ENCODE measurements around the gene GPAM. TPM values are rescaled to one million over a fixed set of nuclear protein-coding genes. Genes with fewer than 3 reads are reported as not detected.

The GPAM gene
- total and polyA plus RNA-seq, 3 donors from 2014 or later: 25.1 to 37.6 (median 36.7) TPM

DNA sequence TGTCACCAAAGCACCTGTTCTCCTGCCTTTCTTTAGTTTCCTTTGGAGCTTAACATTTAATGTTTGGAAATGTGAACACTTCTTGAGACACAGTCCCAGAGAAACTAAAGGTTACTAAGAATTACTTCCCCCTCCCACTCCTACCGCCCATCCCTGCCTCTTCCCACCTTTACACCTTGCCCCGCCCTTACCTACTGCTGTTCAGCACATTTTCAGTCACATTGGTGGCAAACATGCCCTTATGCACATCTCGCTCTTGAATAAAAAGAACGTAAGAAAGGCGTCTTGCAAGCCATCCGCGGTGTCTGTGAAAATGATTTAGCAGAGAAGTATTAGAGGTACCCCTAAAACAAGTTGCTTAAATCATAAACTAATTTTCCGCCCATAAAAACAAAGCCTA is 8.2 kb downstream of the GPAM start:
- intact Hi-C loops (cut with DNase I; ENCODE audit: low total_unique reads): no loop called here
- Histone ChIP-seq H3K9me3 (no peaks in the 10 kb centered on the region), H3K36me3 (ENCODE audit: low read depth, missing control alignments) (no peaks in the 10 kb centered on the region), H3K4me1 (no peaks in the 10 kb centered on the region), H3K4me3 (no peak overlapping the region), H3K27ac (no peak overlapping the region), H3K27me3 (no peaks in the 10 kb centered on the region)
- no peak for DNase-seq
- no peak for TF ChIP-seq CTCF (IDR thresholded peaks at IDR 0.05)
- TF ChIP-seq POLR2A (IDR thresholded peaks at IDR 0.05): no peak
- WGBS, 2 donors: 92 to 97% methylated on average over 8 of the region's 8 CpGs

DNA sequence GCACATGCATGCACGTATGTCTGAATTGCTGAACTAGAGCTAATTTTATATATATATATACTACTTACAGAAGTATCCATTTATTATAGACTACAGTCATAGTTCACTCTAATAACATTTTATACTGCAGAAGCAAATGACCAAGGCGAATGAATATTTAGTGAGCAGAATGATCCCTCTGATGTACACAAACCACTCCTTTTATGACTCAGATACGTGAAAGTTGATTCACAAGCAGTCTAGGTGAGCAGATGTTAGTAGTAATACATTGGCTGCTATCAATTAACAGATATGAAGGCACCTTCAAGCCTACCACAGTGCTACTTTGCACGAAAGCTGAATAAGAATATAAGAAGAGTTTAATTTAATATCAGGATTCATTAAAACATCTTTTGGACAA is 10.4 kb downstream of the GPAM start:
- WGBS, 2 donors: 95 to 96% methylated on average over 4 of the region's 4 CpGs
- no peak for TF ChIP-seq POLR2A (IDR thresholded peaks at IDR 0.05)
- no peak for TF ChIP-seq CTCF (IDR thresholded peaks at IDR 0.05)

DNA sequence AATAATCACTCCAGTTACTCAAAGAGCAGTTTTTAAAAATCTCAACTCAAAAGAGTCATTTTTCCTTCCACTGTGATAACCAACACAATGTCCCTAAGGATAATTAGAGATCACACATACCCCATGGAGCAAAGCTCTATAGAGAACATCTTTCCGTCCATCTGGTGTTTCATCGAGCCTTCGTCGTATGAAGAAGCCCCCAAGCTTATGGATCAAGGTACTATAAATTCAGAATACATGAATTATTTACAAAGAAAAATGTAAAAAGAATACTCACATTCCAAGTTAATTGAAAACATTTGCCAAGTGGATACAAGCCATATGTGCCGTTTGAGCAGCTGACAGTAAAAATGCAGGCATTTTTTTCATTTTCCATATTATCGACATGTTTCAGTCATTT is 14.8 kb downstream of the GPAM start:
- Histone ChIP-seq H3K4me1 (no peaks in the 10 kb centered on the region), H3K27me3 (no peaks in the 10 kb centered on the region), H3K9me3 (no peaks in the 10 kb centered on the region), H3K27ac (no peak overlapping the region), H3K36me3 (ENCODE audit: low read depth, missing control alignments) (no peaks in the 10 kb centered on the region), H3K4me3 (no peak overlapping the region)
- WGBS, 2 donors: 92% methylated on average over 6 of the region's 6 CpGs
- no peak for DNase-seq
- TF ChIP-seq POLR2A (IDR thresholded peaks at IDR 0.05) (no peak), CTCF (IDR thresholded peaks at IDR 0.05) (no peak)
- intact Hi-C loops (cut with DNase I; ENCODE audit: low total_unique reads): no loop called here

More for the DNA sequence above, 10.4 kb downstream of the GPAM start:
- no peak for DNase-seq
- no peaks in the 10 kb centered on the region for H3K9me3 ChIP-seq
- no peaks in the 10 kb centered on the region for H3K36me3 ChIP-seq (ENCODE audit: low read depth, missing control alignments)
- intact Hi-C loops (cut with DNase I; ENCODE audit: low total_unique reads): no loop called here
- H3K4me1 ChIP-seq: no peaks in the 10 kb centered on the region
- H3K27me3 ChIP-seq: no peaks in the 10 kb centered on the region
- no peak overlapping the region for H3K4me3 ChIP-seq
- H3K27ac ChIP-seq: no peak overlapping the region

- TF ChIP-seq POLR2A (IDR thresholded peaks at IDR 0.05): no peak
- TF ChIP-seq CTCF (IDR thresholded peaks at IDR 0.05): no peak
- no peak overlapping the region for H3K27ac ChIP-seq
- H3K4me3 ChIP-seq: no peak overlapping the region
- H3K27me3 ChIP-seq: no peaks in the 10 kb centered on the region
- H3K9me3 ChIP-seq: no peaks in the 10 kb centered on the region
- intact Hi-C loops (cut with DNase I; ENCODE audit: low total_unique reads): no loop called here
- no peak for DNase-seq
- no peaks in the 10 kb centered on the region for H3K4me1 ChIP-seq
- 83% methylated on average over 3 of the region's 3 CpGs for WGBS, 2 donors
- no peaks in the 10 kb centered on the region for H3K36me3 ChIP-seq (ENCODE audit: low read depth, missing control alignments)
These were observed 16.8 kb downstream of the GPAM start for GRCh38 chr10:112166800-112167199.

GRCh38 chr10:112161757-112162518 is 21.6 kb downstream of the GPAM start:
- no peaks in the 10 kb centered on the region for H3K27me3 ChIP-seq
- WGBS, 2 donors: 79 to 81% methylated on average over 4 of the region's 4 CpGs
- no peak overlapping the region for H3K4me3 ChIP-seq
- TF ChIP-seq CTCF (IDR thresholded peaks at IDR 0.05): no peak
- no peak for TF ChIP-seq POLR2A (IDR thresholded peaks at IDR 0.05)
- intact Hi-C loops (cut with DNase I; ENCODE audit: low total_unique reads): no loop called here
- H3K9me3 ChIP-seq: no peaks in the 10 kb centered on the region
- H3K4me1 ChIP-seq: no peaks in the 10 kb centered on the region
- H3K36me3 ChIP-seq (ENCODE audit: low read depth, missing control alignments): no peaks in the 10 kb centered on the region
- no peak for DNase-seq
- no peak overlapping the region for H3K27ac ChIP-seq
